ENCODE measurements around the gene RNF41. TPM values are rescaled to one million over a fixed set of nuclear protein-coding genes. Genes with fewer than 3 reads are reported as not detected.

RNF41 gene
- total and polyA plus RNA-seq, 4 donors, result 32.9 to 61.4 (median 45.1) TPM

GRCh38 chr12:56260921-56261320 is 39.2 kb upstream of the RNF41 start:
- no peaks in the 10 kb centered on the region for H3K27me3 ChIP-seq (ENCODE audit: control insufficient read depth in 1 of 2, insufficient read depth in 2 of 2, low read length in 1 of 2)
- no peaks in the 10 kb centered on the region for H3K9me3 ChIP-seq (ENCODE audit: control insufficient read depth, low read length)
- H3K36me3 ChIP-seq (ENCODE audit: control insufficient read depth in 1 of 2, insufficient read depth in 2 of 2, low read length in 1 of 2), result no peaks in the 10 kb centered on the region
- intact Hi-C loops (cut with DNase I), result no loop called here
- no peak overlapping the region for H3K4me3 ChIP-seq (ENCODE audit: low read length in 2 of 2)
- H3K27ac ChIP-seq (ENCODE audit: low read depth in 1 of 2, low read length in 2 of 2), result no peak overlapping the region
- peaks cover 0 to 3% of the 10 kb centered on the region in 2 donors for H3K4me1 ChIP-seq (ENCODE audit: control insufficient read depth in 1 of 2, insufficient read depth in 2 of 2, low read length in 2 of 2)
- ATAC-seq (ENCODE audit: low FRiP score) (no peak), DNase-seq (peak in 1 of 2 donors; percentile 5)
- WGBS, 2 donors, result 72 to 84% methylated on average over 3 of the region's 3 CpGs

GRCh38 chr12:56260380-56260779 is 38.7 kb upstream of the RNF41 start:
- no peaks in the 10 kb centered on the region for H3K36me3 ChIP-seq (ENCODE audit: control insufficient read depth in 1 of 2, insufficient read depth in 2 of 2, low read length in 1 of 2)
- intact Hi-C loops (cut with DNase I), result no loop called here
- H3K4me1 ChIP-seq (ENCODE audit: control insufficient read depth in 1 of 2, insufficient read depth in 2 of 2, low read length in 2 of 2), result peaks cover 0 to 3% of the 10 kb centered on the region in 2 donors
- WGBS, 2 donors, result 93 to 95% methylated on average over 8 of the region's 8 CpGs
- no peaks in the 10 kb centered on the region for H3K9me3 ChIP-seq (ENCODE audit: control insufficient read depth, low read length)
- H3K4me3 ChIP-seq (ENCODE audit: low read length in 2 of 2), result no peak overlapping the region
- no peak overlapping the region for H3K27ac ChIP-seq (ENCODE audit: low read depth in 1 of 2, low read length in 2 of 2)
- H3K27me3 ChIP-seq (ENCODE audit: control insufficient read depth in 1 of 2, insufficient read depth in 2 of 2, low read length in 1 of 2), result no peaks in the 10 kb centered on the region
- no peak for ATAC-seq (ENCODE audit: low FRiP score)
- DNase-seq, result peak in 1 of 2 donors; percentile 39

GRCh38 chr12:56258820-56259183 is 37.1 kb upstream of the RNF41 start:
- Histone ChIP-seq H3K27me3 (ENCODE audit: control insufficient read depth in 1 of 2, insufficient read depth in 2 of 2, low read length in 1 of 2) (no peaks in the 10 kb centered on the region), H3K36me3 (ENCODE audit: control insufficient read depth in 1 of 2, insufficient read depth in 2 of 2, low read length in 1 of 2) (peaks cover 0 to 4% of the 10 kb centered on the region in 2 donors), H3K4me3 (ENCODE audit: low read length in 2 of 2) (peak overlapping the region; percentile 87 to 99), H3K27ac (ENCODE audit: low read depth in 1 of 2, low read length in 2 of 2) (peak overlapping the region in 1 of 2 donors; percentile 72), H3K4me1 (ENCODE audit: control insufficient read depth in 1 of 2, insufficient read depth in 2 of 2, low read length in 2 of 2) (peaks cover 0 to 3% of the 10 kb centered on the region in 2 donors), H3K9me3 (ENCODE audit: control insufficient read depth, low read length) (no peaks in the 10 kb centered on the region)
- ATAC-seq (ENCODE audit: low FRiP score), result no peak
- intact Hi-C loops (cut with DNase I), result loop anchor here in 1 of 2 donors (2.0 to 5.0 kb wide), 2 partner anchors 37 to 68 kb away; partner anchors contain the start of genes NABP2 and RNF41
- no peak for DNase-seq
- 2% methylated on average over 9 of the region's 9 CpGs for WGBS, 2 donors

DNA sequence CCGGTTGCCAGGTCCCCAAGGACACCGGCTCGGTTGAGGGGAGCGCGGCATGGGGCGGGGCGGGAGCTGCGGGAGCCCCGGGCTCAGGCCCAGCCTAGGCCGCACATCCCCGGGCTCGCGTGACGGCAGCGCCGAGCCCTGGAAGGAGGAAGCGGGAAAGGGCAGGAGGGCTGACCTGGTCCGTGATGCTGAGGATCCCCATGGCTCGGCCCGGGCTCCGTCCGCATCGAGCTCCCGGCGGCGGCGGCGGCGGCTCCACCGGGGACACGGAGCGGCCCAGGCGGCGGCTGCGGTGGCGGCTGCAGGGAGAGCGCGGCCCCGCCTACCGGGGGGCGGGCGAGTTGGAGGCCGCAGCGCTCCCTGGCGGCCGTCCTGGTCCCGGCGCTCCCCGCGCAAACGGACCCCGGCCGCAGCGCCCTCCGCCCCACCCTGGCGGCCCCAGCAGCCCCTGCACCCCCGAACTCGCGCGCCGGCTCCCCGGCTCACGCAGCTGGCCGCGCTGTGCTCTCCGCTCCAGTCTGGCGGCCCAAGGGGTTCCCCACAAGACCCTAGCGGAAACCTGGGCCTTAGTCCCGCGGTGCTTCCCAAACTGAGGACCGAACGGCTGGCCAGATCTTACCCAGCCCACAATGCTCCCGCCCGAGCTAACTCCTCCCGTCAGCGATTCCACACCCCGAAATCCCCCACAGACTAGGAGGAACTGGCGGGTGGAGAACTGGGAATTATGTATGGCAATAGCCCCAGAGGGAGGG is 36.5 kb upstream of the RNF41 start, which contains the start of gene ANKRD52:
Gene ANKRD52 (minus strand): TSS at position 317 of the 752 bp plus-strand sequence. CDS start 115 bp downstream, at position 202.
- intact Hi-C loops (cut with DNase I), result loop anchor here in 1 of 2 donors (2.0 to 5.0 kb wide), 2 partner anchors 36 to 67 kb away; partner anchors contain the start of genes NABP2 and RNF41
- 0% methylated on average over 30 to 78 of the region's 78 CpGs for WGBS, 2 donors
- Histone ChIP-seq H3K27ac (ENCODE audit: low read depth in 1 of 2, low read length in 2 of 2) (peak within 1 kb of the TSS in 1 of 2 donors; percentile 72), H3K9me3 (ENCODE audit: control insufficient read depth, low read length) (no peaks in the 10 kb centered on the region), H3K36me3 (ENCODE audit: control insufficient read depth in 1 of 2, insufficient read depth in 2 of 2, low read length in 1 of 2) (peaks cover 0 to 5% of the 10 kb centered on the region in 2 donors), H3K4me1 (ENCODE audit: control insufficient read depth in 1 of 2, insufficient read depth in 2 of 2, low read length in 2 of 2) (peaks cover 0 to 3% of the 10 kb centered on the region in 2 donors), H3K27me3 (ENCODE audit: control insufficient read depth in 1 of 2, insufficient read depth in 2 of 2, low read length in 1 of 2) (no peaks in the 10 kb centered on the region), H3K4me3 (ENCODE audit: low read length in 2 of 2) (peak within 1 kb of the TSS; percentile 99 to 100)
- ATAC-seq (ENCODE audit: low FRiP score), result peak; percentile 94
- peak; percentile 86 to 92 for DNase-seq

DNA sequence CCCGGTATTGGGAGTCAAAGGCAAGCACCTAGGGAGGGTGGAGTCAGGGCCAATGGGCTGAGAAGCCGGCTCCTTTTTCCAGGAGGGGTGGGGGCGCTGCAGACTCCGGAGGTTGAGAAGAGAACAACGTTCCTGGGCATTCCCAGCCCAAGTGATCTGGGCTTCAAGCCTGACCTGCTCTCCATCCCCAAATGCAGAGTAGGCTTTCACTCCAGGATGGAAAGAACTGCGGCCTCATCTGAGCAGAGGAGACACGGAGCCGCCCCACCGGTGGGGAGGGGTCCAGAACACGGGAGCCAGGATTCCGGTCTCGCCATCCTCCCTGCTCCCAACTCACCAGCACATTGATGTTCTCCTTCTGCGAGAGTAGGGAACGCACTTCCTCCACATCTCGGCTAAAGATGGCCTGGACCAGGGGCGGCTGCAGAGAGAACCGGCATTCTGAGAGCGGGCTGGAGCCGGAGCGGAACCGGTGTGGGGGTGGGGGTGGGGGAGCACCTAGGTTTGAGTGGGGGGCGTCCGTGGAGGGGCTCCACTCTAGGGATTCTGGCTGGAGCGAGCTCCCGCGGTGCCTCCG is 35.9 kb upstream of the RNF41 start:
- Histone ChIP-seq H3K36me3 (ENCODE audit: control insufficient read depth in 1 of 2, insufficient read depth in 2 of 2, low read length in 1 of 2) (peaks cover 0 to 11% of the 10 kb centered on the region in 2 donors), H3K9me3 (ENCODE audit: control insufficient read depth, low read length) (no peaks in the 10 kb centered on the region), H3K27me3 (ENCODE audit: control insufficient read depth in 1 of 2, insufficient read depth in 2 of 2, low read length in 1 of 2) (no peaks in the 10 kb centered on the region), H3K4me1 (ENCODE audit: control insufficient read depth in 1 of 2, insufficient read depth in 2 of 2, low read length in 2 of 2) (peaks cover 0 to 3% of the 10 kb centered on the region in 2 donors), H3K4me3 (ENCODE audit: low read length in 2 of 2) (peak overlapping the region; percentile 99 to 100), H3K27ac (ENCODE audit: low read depth in 1 of 2, low read length in 2 of 2) (no peak overlapping the region)
- DNase-seq (no peak), ATAC-seq (ENCODE audit: low FRiP score) (peak; percentile 30)
- whole genome bisulfite sequencing, 2 donors, result 0 to 1% methylated on average over 25 to 27 of the region's 27 CpGs
- intact Hi-C loops (cut with DNase I), result loop anchor here in 1 of 2 donors (2.0 to 5.0 kb wide), 2 partner anchors 35 to 67 kb away; partner anchors contain the start of genes NABP2 and RNF41

DNA sequence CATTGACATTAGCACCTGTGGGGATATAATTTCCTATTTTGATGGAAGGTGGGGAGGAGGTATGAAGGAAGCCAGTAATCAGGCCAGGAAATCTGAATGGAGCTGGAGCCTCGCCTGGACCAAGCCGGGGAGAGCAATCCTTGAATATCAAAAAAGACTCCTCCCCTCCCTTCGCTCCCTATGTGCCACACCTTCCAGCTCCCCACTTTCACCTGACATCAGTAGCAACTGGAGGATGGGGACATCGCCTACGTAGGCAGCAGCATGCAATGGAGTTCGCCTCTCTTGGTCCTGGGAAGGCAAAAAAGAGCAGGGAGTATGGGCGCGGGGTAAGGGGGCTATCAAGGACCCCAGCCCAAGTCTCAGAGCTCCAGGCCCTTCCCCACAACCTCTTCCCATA is 35.3 kb upstream of the RNF41 start:
- intact Hi-C loops (cut with DNase I), result loop anchor here in 1 of 2 donors (5.0 kb wide), 1 partner anchor 35 kb away; the partner anchor contains the start of genes NABP2 and RNF41
- Histone ChIP-seq H3K4me3 (ENCODE audit: low read length in 2 of 2) (peak overlapping the region; percentile 99 to 100), H3K36me3 (ENCODE audit: control insufficient read depth in 1 of 2, insufficient read depth in 2 of 2, low read length in 1 of 2) (peaks cover 0 to 13% of the 10 kb centered on the region in 2 donors), H3K9me3 (ENCODE audit: control insufficient read depth, low read length) (no peaks in the 10 kb centered on the region), H3K27ac (ENCODE audit: low read depth in 1 of 2, low read length in 2 of 2) (no peak overlapping the region), H3K4me1 (ENCODE audit: control insufficient read depth in 1 of 2, insufficient read depth in 2 of 2, low read length in 2 of 2) (peaks cover 0 to 3% of the 10 kb centered on the region in 2 donors), H3K27me3 (ENCODE audit: control insufficient read depth in 1 of 2, insufficient read depth in 2 of 2, low read length in 1 of 2) (no peaks in the 10 kb centered on the region)
- peak in 1 of 2 donors; percentile 32 for DNase-seq
- no peak for ATAC-seq (ENCODE audit: low FRiP score)
- WGBS, 2 donors, result 29 to 30% methylated on average over 8 of the region's 8 CpGs

- Histone ChIP-seq H3K27ac (ENCODE audit: low read depth in 1 of 2, low read length in 2 of 2) (no peak overlapping the region), H3K4me3 (ENCODE audit: low read length in 2 of 2) (peak overlapping the region in 1 of 2 donors; percentile 99), H3K9me3 (ENCODE audit: control insufficient read depth, low read length) (no peaks in the 10 kb centered on the region), H3K27me3 (ENCODE audit: control insufficient read depth in 1 of 2, insufficient read depth in 2 of 2, low read length in 1 of 2) (no peaks in the 10 kb centered on the region), H3K36me3 (ENCODE audit: control insufficient read depth in 1 of 2, insufficient read depth in 2 of 2, low read length in 1 of 2) (peaks cover 0 to 17% of the 10 kb centered on the region in 2 donors), H3K4me1 (ENCODE audit: control insufficient read depth in 1 of 2, insufficient read depth in 2 of 2, low read length in 2 of 2) (peaks cover 0 to 3% of the 10 kb centered on the region in 2 donors)
- intact Hi-C loops (cut with DNase I), result loop anchor here in 1 of 2 donors (5.0 kb wide), 1 partner anchor 34 kb away; the partner anchor contains the start of genes NABP2 and RNF41
- ATAC-seq (ENCODE audit: low FRiP score), result no peak
- DNase-seq, result peak in 1 of 2 donors; percentile 83
- WGBS, 2 donors, result 14 to 24% methylated on average over 4 of the region's 4 CpGs
These were observed 34.7 kb upstream of the RNF41 start for GRCh38 chr12:56256326-56256960.

DNA sequence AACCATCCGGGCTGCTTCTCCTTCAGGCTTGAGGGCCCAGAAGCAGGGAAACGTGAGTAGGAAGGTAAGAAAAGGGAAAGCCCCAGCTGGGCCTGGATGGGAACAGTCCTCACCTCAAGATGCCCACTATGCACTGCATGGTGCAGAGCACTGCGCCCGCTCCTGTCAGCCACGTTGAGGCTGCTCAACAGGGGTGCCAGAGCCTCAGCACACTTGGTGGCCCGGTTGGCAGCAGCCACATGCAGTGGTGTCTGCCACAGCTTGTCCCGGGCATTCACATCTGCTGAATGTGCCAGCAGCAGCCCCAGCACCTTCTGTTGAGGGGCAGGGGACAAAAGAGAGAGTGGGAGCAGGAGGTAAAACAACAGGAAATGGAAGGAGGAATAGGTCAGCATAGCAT is 33.9 kb upstream of the RNF41 start:
- H3K27me3 ChIP-seq (ENCODE audit: control insufficient read depth in 1 of 2, insufficient read depth in 2 of 2, low read length in 1 of 2), result no peaks in the 10 kb centered on the region
- H3K4me3 ChIP-seq (ENCODE audit: low read length in 2 of 2), result no peak overlapping the region
- no peaks in the 10 kb centered on the region for H3K9me3 ChIP-seq (ENCODE audit: control insufficient read depth, low read length)
- DNase-seq (no peak), ATAC-seq (ENCODE audit: low FRiP score) (no peak)
- H3K36me3 ChIP-seq (ENCODE audit: control insufficient read depth in 1 of 2, insufficient read depth in 2 of 2, low read length in 1 of 2), result peaks cover 0 to 17% of the 10 kb centered on the region in 2 donors
- WGBS, 2 donors, result 77 to 80% methylated on average over 7 of the region's 7 CpGs
- no peak overlapping the region for H3K27ac ChIP-seq (ENCODE audit: low read depth in 1 of 2, low read length in 2 of 2)
- intact Hi-C loops (cut with DNase I), result loop anchor here in 1 of 2 donors (5.0 kb wide), 1 partner anchor 33 kb away; the partner anchor contains the start of genes NABP2 and RNF41
- peaks cover 0 to 3% of the 10 kb centered on the region in 2 donors for H3K4me1 ChIP-seq (ENCODE audit: control insufficient read depth in 1 of 2, insufficient read depth in 2 of 2, low read length in 2 of 2)
